Spleen (tissue), 11 donors: Measurements from ENCODE around the gene ADAMTS20. TPM values are rescaled to one million over a fixed set of nuclear protein-coding genes. Genes with fewer than 3 reads are reported as not detected.
A peak's percentile ranks its signal among the peaks of the same experiment; 100 is the strongest.

Source experiments
- DNase-seq: peaks from one replicate; pipeline ENCODE4 v3.0.0-alpha.2; 2020
- H3K27ac ChIP-seq, 8 donors: fragments of 200-600 bp; sonication (generic) in 7 of 8; 1 replicate in 4 of 8; 2 replicates in 4 of 8; pipeline versions ENCODE4 v1.5.0 to v1.8.0; 2016 to 2021; ENCODE audit warnings: inconsistent platforms in 4 of 8, mild to moderate bottlenecking in 4 of 8, moderate library complexity in 1 of 8
- H3K27me3 ChIP-seq, 7 donors: fragments of 200-600 bp; sonication (generic) in 6 of 7; replicated peaks in 1 of 7; 1 replicate in 4 of 7; 2 replicates in 3 of 7; pipeline versions ENCODE4 v1.5.0 to v1.8.0; 2016 to 2021; ENCODE audit warnings: inconsistent platforms in 3 of 7, mild to moderate bottlenecking in 1 of 7
- H3K36me3 ChIP-seq, 6 donors: fragments of 200-600 bp; sonication (generic) in 5 of 6; 1 replicate in 4 of 6; 2 replicates in 2 of 6; pipeline versions ENCODE4 v1.5.0 to v1.8.0; 2016 to 2021; ENCODE audit warnings: inconsistent platforms in 2 of 6
- H3K4me1 ChIP-seq, 6 donors: fragments of 200-600 bp; sonication (generic) in 5 of 6; 1 replicate in 3 of 6; 2 replicates in 3 of 6; pipeline versions ENCODE4 v1.5.0 to v1.8.0; 2016 to 2021; ENCODE audit warnings: inconsistent platforms in 3 of 6
- H3K4me3 ChIP-seq, 8 donors: fragments of 200-600 bp; sonication (generic) in 7 of 8; 1 replicate in 4 of 8; 2 replicates in 4 of 8; pipeline versions ENCODE4 v1.5.0 to v1.8.0; 2016 to 2021; ENCODE audit warnings: inconsistent platforms in 4 of 8, mild to moderate bottlenecking in 4 of 8, moderate library complexity in 2 of 8
- H3K9me3 ChIP-seq, 8 donors: fragments of 200-600 bp; sonication (generic) in 7 of 8; 1 replicate in 4 of 8; 2 replicates in 4 of 8; pipeline versions ENCODE4 v1.5.0 to v1.8.0; 2016 to 2021; ENCODE audit warnings: inconsistent platforms in 4 of 8
- POLR2A ChIP-seq, 3 donors: fragments of 450-650 bp; IDR thresholded peaks; one replicate each; pipeline ENCODE4 v1.5.1; 2017; ENCODE audit warnings: antibody characterized with exemption in 3 of 3, mild to moderate bottlenecking in 1 of 3
- POLR2AphosphoS5 ChIP-seq, 3 donors: sonication (generic); formaldehyde crosslinking; IDR thresholded peaks; one replicate each; pipeline ENCODE4 v1.5.1; 2017; ENCODE audit warnings: antibody characterized with exemption in 3 of 3
- WGBS, 5 donors: extraction: QIAGEN DNeasy Blood & Tissue Kit in 3 of 5; methylation state at CpG; one replicate each; pipeline versions ENCODE4 v1.1.5 to v1.1.7; 2013 to 2018; 5-methylcytosine and 5-hydroxymethylcytosine counted together
- intact Hi-C: fragments of 100-400 bp; cut with DNase I; formaldehyde crosslinking; loops from one replicate; pipeline ENCODE4 v1.15.0; 2023; ENCODE audit warnings: low total_unique reads
- polyA plus RNA-seq, 3 donors: library from polyadenylated mRNA; stranded (reverse); fragments of 200-250 nt; gene quantifications; one replicate each; pipeline ENCODE4 v1.2.1, GENCODE V29; 2013
- total RNA-seq, 7 donors: library from RNA; depleted of rRNA in 3 of 7; stranded (reverse); fragments of >200 nt in 3 of 7; fragmentation: NEBNext Ultra II Directional in 4 of 7; extraction: Animal tissue kit (Norgen Biotek cat#: 25700) in 4 of 7; gene quantifications; one replicate each; pipeline versions ENCODE4 v1.1.0 to v1.2.1, GENCODE V29; 2016 to 2021
- TF ChIP-seq, protein P1 (sequence below), 11 experiments: fragments of 200-600 bp in 7 of 11; fragments of 450-650 bp in 4 of 11; sonication (generic) in 4 of 11; IDR thresholded peaks in 8 of 11; conservative IDR thresholded peaks in 3 of 11; 1 replicate in 7 of 11; 2 replicates in 4 of 11; pipeline versions ENCODE4 v1.4.0 to v1.8.0; 2016 to 2021; ENCODE audit warnings: antibody characterized with exemption in 11 of 11, inconsistent platforms in 4 of 11, mild to moderate bottlenecking in 1 of 11
- donor health status: healthy with polysubstance abuse.
- donor health status: DM: no; HTN: no; CAD: no; lungs with moderate emphysema.
- donor health status: DM: no; HTN: no; CAD: no.
- donor health status: Bipolar disorder and iron deficiency.
- donor health status: healthy.
- donor health status: DM: no; HTN: no; CAD: no.
- donor health status: DM: yes; HTN: yes; CAD: no.

The ADAMTS20 gene
- total and polyA plus RNA-seq, 10 donors: not detected

DNA sequence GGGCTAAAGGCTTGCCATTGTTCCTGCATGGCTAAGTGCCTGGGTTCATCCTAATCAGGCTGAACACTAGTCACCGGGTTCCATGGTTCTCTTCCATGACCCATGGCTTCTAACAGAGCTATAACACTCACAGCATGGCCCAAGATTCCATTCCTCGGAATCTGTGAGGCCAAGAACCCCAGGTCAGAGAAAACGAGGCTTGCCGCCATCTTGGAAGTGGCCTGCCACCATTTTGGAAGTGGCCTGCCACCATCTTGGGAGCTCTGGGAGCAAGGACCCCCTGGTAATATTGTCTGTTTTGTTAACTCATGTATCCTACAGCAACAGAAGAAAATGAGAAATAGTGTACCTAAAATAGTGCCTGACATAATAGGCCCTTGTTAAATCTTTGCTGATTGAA is 92.7 kb downstream of the ADAMTS20 start:
- no peaks in the 10 kb centered on the region for H3K4me1 ChIP-seq
- no peak overlapping the region for H3K27ac ChIP-seq
- no peak overlapping the region for H3K4me3 ChIP-seq
- TF ChIP-seq, protein P1, sequence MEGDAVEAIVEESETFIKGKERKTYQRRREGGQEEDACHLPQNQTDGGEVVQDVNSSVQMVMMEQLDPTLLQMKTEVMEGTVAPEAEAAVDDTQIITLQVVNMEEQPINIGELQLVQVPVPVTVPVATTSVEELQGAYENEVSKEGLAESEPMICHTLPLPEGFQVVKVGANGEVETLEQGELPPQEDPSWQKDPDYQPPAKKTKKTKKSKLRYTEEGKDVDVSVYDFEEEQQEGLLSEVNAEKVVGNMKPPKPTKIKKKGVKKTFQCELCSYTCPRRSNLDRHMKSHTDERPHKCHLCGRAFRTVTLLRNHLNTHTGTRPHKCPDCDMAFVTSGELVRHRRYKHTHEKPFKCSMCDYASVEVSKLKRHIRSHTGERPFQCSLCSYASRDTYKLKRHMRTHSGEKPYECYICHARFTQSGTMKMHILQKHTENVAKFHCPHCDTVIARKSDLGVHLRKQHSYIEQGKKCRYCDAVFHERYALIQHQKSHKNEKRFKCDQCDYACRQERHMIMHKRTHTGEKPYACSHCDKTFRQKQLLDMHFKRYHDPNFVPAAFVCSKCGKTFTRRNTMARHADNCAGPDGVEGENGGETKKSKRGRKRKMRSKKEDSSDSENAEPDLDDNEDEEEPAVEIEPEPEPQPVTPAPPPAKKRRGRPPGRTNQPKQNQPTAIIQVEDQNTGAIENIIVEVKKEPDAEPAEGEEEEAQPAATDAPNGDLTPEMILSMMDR (IDR thresholded peaks at IDR 0.05 in 8 of 11, conservative IDR thresholded peaks at IDR 0.05 in 3 of 11): no peak
- no peak for TF ChIP-seq POLR2A (IDR thresholded peaks at IDR 0.05)
- TF ChIP-seq POLR2AphosphoS5 (IDR thresholded peaks at IDR 0.05): no peak
- no peaks in the 10 kb centered on the region for H3K27me3 ChIP-seq
- WGBS, 5 donors: 67 to 85% (median 79%) methylated on average over 4 of the region's 4 CpGs
- peaks cover 0 to 24% (median 15%) of the 10 kb centered on the region in 8 donors for H3K9me3 ChIP-seq
- DNase-seq: no peak
- H3K36me3 ChIP-seq: no peaks in the 10 kb centered on the region
- intact Hi-C loops: no loop called here

DNA sequence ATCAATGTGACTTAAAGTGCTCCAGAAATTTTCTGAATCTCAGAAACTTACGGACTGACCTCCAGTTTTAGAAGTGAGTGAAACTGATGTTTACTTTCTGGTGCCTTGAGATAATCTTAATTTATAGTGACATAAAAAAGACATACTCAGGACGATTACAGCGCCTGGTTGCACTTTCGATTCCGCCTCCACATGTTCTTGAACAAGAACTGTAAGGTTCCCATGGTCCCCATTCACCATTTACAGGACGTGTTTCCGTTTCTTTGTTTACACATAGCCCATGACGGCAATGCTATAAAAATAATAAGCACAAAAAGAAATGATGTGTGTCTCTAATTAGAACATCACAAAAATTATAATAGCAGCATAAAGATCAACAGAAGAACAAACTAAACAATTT is 98.2 kb downstream of the ADAMTS20 start:
- DNase-seq: no peak
- intact Hi-C loops: no loop called here

DNA sequence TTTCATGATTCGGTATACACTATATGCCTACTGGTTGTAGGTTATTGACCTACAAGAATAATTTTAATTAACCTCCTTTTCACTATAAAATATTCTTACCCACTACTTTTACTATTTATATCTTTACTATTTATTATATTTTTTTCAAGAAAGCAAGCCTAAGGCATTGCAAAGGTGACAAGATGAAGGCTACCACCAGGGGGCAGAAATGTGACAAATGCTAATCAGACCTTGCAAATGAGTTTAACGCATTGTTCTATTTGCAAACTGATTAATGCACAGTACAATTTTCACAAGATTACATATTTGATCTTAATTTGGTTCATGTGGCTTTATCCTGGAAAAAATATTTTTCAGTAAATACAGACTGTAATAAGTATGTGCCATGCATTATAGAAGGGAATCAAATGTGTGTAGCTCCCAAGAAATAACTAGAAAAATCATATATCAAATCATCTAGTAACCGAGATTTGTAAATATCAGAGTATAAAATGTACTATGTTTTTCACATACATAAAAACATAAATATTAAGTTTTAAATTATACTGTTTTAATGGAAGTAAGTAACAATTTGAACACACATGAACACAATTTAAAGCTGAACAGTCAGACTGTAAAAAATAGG is 107.0 kb downstream of the ADAMTS20 start:
- H3K4me1 ChIP-seq: no peaks in the 10 kb centered on the region
- DNase-seq: no peak
- TF ChIP-seq, protein P1 (IDR thresholded peaks at IDR 0.05 in 8 of 11, conservative IDR thresholded peaks at IDR 0.05 in 3 of 11): peak in 8 of 11 experiments; percentile 26 to 73 (median 62)
- no peak for TF ChIP-seq POLR2AphosphoS5 (IDR thresholded peaks at IDR 0.05)
- H3K27me3 ChIP-seq: peaks cover 0 to 8% (median 0%) of the 10 kb centered on the region in 7 donors
- no peaks in the 10 kb centered on the region for H3K36me3 ChIP-seq
- no peak overlapping the region for H3K4me3 ChIP-seq
- no peak overlapping the region for H3K27ac ChIP-seq
- H3K9me3 ChIP-seq: no peaks in the 10 kb centered on the region
- WGBS, 5 donors: 61 to 76% (median 63%) methylated on average over 3 of the region's 3 CpGs
- intact Hi-C loops: loop anchor here (5.0 kb wide), 1 partner anchor 437 kb away; no protein-coding TSS in a partner anchor

More for the DNA sequence above, 98.2 kb downstream of the ADAMTS20 start:
- no peak overlapping the region for H3K4me3 ChIP-seq
- TF ChIP-seq POLR2A (IDR thresholded peaks at IDR 0.05) (no peak), POLR2AphosphoS5 (IDR thresholded peaks at IDR 0.05) (no peak)
- TF ChIP-seq, protein P1 (IDR thresholded peaks at IDR 0.05 in 8 of 11, conservative IDR thresholded peaks at IDR 0.05 in 3 of 11): no peak
- no peaks in the 10 kb centered on the region for H3K36me3 ChIP-seq
- H3K27me3 ChIP-seq: no peaks in the 10 kb centered on the region
- no peaks in the 10 kb centered on the region for H3K4me1 ChIP-seq
- no peak overlapping the region for H3K27ac ChIP-seq
- 85 to 92% (median 89%) methylated on average over 8 of the region's 8 CpGs for WGBS, 5 donors
- peaks cover 0 to 20% (median 15%) of the 10 kb centered on the region in 8 donors for H3K9me3 ChIP-seq

DNA sequence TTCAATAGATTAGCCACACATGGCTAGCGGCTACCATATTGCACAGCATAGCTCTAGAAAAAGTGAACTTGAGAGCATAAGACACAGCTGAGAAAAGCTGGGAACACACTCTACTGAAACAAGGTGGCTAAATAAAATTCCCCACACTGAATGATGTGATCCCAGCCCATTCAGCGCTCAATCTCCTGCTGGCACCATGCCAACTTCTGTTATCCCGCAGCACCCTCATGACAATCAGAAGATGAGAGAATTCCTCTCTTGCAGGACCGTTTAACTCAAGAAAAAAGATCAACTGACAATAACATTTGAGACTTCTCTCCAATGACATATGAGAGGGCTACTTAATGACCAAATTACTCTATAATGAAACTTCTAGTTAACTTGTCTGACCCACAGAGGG is 115.4 kb downstream of the ADAMTS20 start:
- WGBS, 5 donors: 78 to 90% (median 85%) methylated on average over 4 of the region's 4 CpGs

More for the DNA sequence above, 115.4 kb downstream of the ADAMTS20 start:
- Histone ChIP-seq H3K9me3 (no peaks in the 10 kb centered on the region), H3K4me1 (no peaks in the 10 kb centered on the region), H3K36me3 (no peaks in the 10 kb centered on the region), H3K27me3 (no peaks in the 10 kb centered on the region), H3K27ac (no peak overlapping the region), H3K4me3 (no peak overlapping the region)
- TF ChIP-seq, protein P1 (IDR thresholded peaks at IDR 0.05 in 8 of 11, conservative IDR thresholded peaks at IDR 0.05 in 3 of 11): no peak
- no peak for TF ChIP-seq POLR2AphosphoS5 (IDR thresholded peaks at IDR 0.05)
- intact Hi-C loops: no loop called here
- DNase-seq: no peak
